Activated naive CD4-positive, alpha-beta T cell treated with anti-CD3 and anti-CD28 coated beads for 36 hours (primary cell): ENCODE measurements around the gene SV2B. TPM values are rescaled to one million over a fixed set of nuclear protein-coding genes. Genes with fewer than 3 reads are reported as not detected.

Source experiments
- CTCF ChIA-PET: fragments of 350-600 bp; sonication (Branson Sonifier 250); formaldehyde crosslinking; loops from one replicate; lab custom pipeline; 2021; ENCODE audit warnings: antibody characterized with exemption; lab: Charles Lee
- DNase-seq: peaks from one replicate; pipeline ENCODE4 v3.0.0-alpha.2; 2020
- H3K27ac Mint-ChIP-seq: one replicate; pipeline ENCODE4 v1.8.0; 2021; ENCODE audit warnings: mild to moderate bottlenecking, mixed read lengths
- H3K27me3 Mint-ChIP-seq: one replicate; pipeline ENCODE4 v1.8.0; 2021; ENCODE audit warnings: low read depth, mixed read lengths
- H3K36me3 Mint-ChIP-seq: one replicate; pipeline ENCODE4 v1.8.0; 2021; ENCODE audit warnings: low read depth, mixed read lengths
- H3K4me1 Mint-ChIP-seq: one replicate; pipeline ENCODE4 v1.8.0; 2021; ENCODE audit warnings: low read depth, mixed read lengths
- H3K4me3 Mint-ChIP-seq: one replicate; pipeline ENCODE4 v1.8.0; 2021; ENCODE audit warnings: mild to moderate bottlenecking, moderate library complexity, mixed read lengths
- H3K9me3 Mint-ChIP-seq: one replicate; pipeline ENCODE4 v1.8.0; 2021; ENCODE audit warnings: mixed read lengths
- intact Hi-C: fragments of 100-400 bp; cut with micrococcal nuclease; formaldehyde crosslinking; loops from one replicate; pipeline ENCODE4 v1.15.1; 2023
- total RNA-seq, 2 experiments: library from RNA; stranded (reverse); gene quantifications; one replicate each; pipeline ENCODE4 v1.2.3, GENCODE V29; 2021

Gene SV2B
- total RNA-seq, 2 experiments from 2014 or later, result 0.07 TPM

DNA sequence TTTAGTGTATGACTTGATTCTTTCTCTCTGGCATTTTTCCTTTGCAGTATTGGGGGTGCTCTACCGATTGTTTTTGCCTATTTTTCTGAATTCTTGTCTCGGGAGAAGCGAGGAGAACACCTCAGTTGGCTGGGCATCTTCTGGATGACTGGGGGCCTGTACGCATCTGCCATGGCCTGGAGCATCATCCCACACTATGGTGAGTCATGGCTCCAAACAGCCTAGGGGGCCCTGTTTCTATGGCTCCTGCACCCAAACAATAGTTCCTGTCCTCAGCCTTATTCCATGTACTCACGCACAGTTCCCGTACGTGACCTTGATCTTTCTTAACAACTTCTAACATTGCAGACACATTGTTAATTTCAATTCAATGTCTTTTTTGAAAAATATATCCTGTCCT lies 152.3 kb downstream of the SV2B start:
- Mint-ChIP-seq H3K4me1 (no peaks in the 10 kb centered on the region), H3K27ac (no peak overlapping the region), H3K4me3 (no peak overlapping the region), H3K27me3 (peaks cover 5% of the 10 kb centered on the region), H3K9me3 (no peaks in the 10 kb centered on the region), H3K36me3 (no peaks in the 10 kb centered on the region)
- no peak for DNase-seq
- CTCF ChIA-PET, result no interaction called here
- intact Hi-C loops, result no loop called here

DNA sequence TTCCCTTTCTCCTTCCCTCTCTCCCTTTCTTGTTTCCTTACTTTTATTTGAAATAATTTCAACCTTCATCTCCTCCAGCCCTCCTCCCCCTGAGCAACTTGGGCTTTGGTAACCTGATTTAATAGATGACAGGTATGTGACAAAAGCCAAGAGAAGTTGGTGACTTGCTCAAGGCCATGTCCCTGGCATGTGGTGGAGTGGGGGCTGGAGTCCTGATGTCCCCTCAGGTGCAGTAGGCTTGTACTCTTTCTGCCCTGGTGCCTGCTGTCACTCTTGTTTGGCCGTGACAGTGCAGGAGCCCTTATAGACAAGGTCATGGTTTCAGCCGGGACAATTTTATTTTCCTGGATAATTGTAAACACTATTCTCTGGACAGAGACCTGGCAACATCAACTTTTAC lies 152.7 kb downstream of the SV2B start:
- peaks cover 5% of the 10 kb centered on the region for H3K27me3 Mint-ChIP-seq
- no peak overlapping the region for H3K4me3 Mint-ChIP-seq
- no peak overlapping the region for H3K27ac Mint-ChIP-seq
- no peaks in the 10 kb centered on the region for H3K4me1 Mint-ChIP-seq
- H3K9me3 Mint-ChIP-seq, result no peaks in the 10 kb centered on the region
- DNase-seq, result no peak
- intact Hi-C loops, result no loop called here
- CTCF ChIA-PET, result interaction anchor here (1.1 kb wide), 1 partner anchor 211 kb away, joined by 4 read pairs; no protein-coding TSS in a partner anchor
- H3K36me3 Mint-ChIP-seq, result no peaks in the 10 kb centered on the region

DNA sequence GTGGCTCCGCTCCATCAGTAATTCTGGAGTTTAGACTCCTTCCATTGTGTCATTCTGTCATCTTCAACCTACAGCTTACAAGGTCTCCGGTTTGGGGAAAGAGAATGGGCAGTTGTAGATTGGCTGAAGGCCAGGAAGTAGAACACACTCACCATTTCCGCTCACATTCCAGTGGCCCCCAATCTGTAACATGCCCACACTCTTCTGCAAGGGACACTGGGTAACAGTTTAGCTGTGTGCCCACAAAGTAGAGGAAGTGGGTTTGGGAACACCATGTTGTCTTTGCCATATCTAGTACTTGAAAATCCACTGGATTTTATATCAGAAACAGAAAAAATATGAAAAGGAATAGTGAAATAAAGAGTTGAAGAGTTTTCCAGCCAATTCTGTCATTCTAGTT lies 153.5 kb downstream of the SV2B start:
- no peaks in the 10 kb centered on the region for H3K9me3 Mint-ChIP-seq
- H3K4me1 Mint-ChIP-seq, result no peaks in the 10 kb centered on the region
- DNase-seq, result no peak
- H3K36me3 Mint-ChIP-seq, result no peaks in the 10 kb centered on the region
- no peak overlapping the region for H3K27ac Mint-ChIP-seq
- CTCF ChIA-PET, result interaction anchor here (1.1 kb wide), 1 partner anchor 212 kb away, joined by 4 read pairs; no protein-coding TSS in a partner anchor
- H3K4me3 Mint-ChIP-seq, result no peak overlapping the region
- H3K27me3 Mint-ChIP-seq, result peaks cover 5% of the 10 kb centered on the region
- intact Hi-C loops, result no loop called here

DNA sequence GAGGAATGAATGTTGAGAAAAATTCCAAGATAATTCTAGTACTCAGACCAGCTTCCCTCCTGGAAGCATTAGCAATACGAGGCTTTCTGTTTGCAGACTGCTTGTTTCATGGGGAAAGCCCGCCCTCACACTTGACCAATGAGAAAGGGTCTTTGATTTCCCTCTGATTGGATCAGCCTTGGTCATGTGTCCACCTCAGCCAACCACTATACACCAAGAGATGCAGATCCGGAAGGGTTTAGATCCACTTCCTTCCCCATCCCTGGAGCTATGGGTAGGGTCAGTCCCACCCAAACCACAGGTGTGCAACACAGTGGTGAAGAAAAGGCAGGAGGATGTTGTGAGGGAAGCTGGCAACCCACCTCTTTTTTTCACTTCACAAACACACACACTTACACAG lies 154.7 kb downstream of the SV2B start:
- no peaks in the 10 kb centered on the region for H3K36me3 Mint-ChIP-seq
- no peak overlapping the region for H3K4me3 Mint-ChIP-seq
- H3K9me3 Mint-ChIP-seq, result no peaks in the 10 kb centered on the region
- no peaks in the 10 kb centered on the region for H3K4me1 Mint-ChIP-seq
- DNase-seq, result no peak
- CTCF ChIA-PET, result interaction anchor here (0.6 to 1.6 kb wide), 3 partner anchors 10 to 222 kb away, joined by 3 to 5 read pairs (median 3); no protein-coding TSS in a partner anchor
- peaks cover 3% of the 10 kb centered on the region for H3K27me3 Mint-ChIP-seq
- no peak overlapping the region for H3K27ac Mint-ChIP-seq
- intact Hi-C loops, result no loop called here

DNA sequence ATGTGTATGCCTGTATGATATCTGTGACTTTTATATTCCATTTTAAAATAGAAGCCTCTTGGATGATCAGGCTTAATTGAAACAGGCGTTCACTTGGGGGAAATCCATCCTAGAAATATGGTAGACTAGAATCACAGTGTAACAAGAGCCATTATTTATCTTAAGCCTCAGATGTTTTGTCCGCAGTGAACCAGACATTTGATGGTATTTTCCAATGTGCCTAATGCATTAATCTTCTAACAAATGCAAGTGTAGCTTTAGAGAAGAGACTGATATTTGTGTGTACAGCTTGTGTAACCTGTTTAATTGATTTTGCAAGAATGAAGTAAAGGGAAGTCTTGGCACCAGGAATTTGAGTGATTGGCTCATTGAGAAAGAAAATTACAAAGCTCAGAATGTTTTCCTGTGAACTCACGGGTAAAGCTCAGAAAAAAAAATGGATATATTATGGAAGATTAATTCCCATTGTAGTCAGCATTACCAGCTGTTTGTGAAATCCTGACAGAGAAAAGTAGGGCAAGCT lies 155.7 kb downstream of the SV2B start:
- CTCF ChIA-PET, result interaction anchor here (1.6 to 3.8 kb wide), 3 partner anchors 8 to 14 kb away, joined by 5 to 17 read pairs (median 6); no protein-coding TSS in a partner anchor
- H3K4me1 Mint-ChIP-seq, result no peaks in the 10 kb centered on the region
- intact Hi-C loops, result no loop called here
- no peak overlapping the region for H3K27ac Mint-ChIP-seq
- no peak for DNase-seq
- peaks cover 3% of the 10 kb centered on the region for H3K27me3 Mint-ChIP-seq
- H3K9me3 Mint-ChIP-seq, result no peaks in the 10 kb centered on the region
- no peak overlapping the region for H3K4me3 Mint-ChIP-seq
- no peaks in the 10 kb centered on the region for H3K36me3 Mint-ChIP-seq

DNA sequence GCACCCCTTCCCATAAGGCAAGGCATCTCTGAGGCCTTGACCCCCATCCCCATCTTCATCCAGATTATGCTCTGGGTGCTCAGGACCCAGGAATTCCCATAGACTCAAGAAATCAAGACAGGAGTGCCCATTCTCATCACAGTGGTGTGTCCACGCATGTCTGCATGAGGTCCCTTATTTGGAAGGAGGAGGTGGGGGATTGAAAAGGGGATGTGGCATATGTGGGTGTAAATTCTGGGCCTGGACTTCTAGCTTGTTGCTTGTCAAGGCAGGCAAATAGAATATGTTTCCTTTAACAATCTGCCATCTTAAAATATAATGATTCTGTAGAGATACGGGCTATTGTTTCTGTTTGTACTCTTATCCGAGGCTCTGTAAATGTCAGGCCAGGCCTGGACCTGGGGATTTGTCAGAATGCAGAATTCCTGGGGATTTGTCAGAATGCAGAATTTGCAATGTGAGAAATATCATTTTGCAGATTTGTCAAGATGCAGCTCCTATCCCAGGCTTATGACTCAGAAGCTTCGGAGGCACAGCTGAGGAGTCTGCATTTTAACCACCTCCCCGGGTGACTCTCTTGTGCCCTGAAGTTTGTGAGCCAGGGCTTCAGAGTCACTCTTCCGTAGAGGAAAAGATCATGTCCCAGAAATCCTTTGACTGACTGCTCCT lies 157.8 kb downstream of the SV2B start:
- H3K9me3 Mint-ChIP-seq, result no peaks in the 10 kb centered on the region
- no peak for DNase-seq
- H3K4me1 Mint-ChIP-seq, result no peaks in the 10 kb centered on the region
- H3K27ac Mint-ChIP-seq, result no peak overlapping the region
- no peaks in the 10 kb centered on the region for H3K36me3 Mint-ChIP-seq
- CTCF ChIA-PET, result interaction anchor here (0.9 to 3.8 kb wide), 3 partner anchors 11 to 14 kb away, joined by 4 to 17 read pairs (median 16); no protein-coding TSS in a partner anchor
- H3K4me3 Mint-ChIP-seq, result no peak overlapping the region
- intact Hi-C loops, result no loop called here
- peaks cover 3% of the 10 kb centered on the region for H3K27me3 Mint-ChIP-seq

DNA sequence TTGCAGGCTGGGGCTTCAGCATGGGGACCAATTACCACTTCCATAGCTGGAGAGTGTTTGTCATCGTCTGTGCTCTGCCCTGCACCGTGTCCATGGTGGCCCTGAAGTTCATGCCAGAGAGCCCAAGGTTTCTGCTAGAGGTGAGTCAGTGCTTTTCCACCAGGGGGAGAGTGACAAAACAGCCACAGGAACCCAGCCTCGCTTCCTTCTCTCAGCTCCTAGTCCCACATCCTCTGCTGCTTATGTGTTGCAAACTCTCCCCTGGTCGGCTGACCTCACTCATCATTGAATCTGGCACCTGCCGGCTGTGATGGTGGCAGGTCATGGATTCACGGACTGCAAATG lies 158.3 kb downstream of the SV2B start:
- peak; percentile 10 for DNase-seq
- no peaks in the 10 kb centered on the region for H3K9me3 Mint-ChIP-seq
- CTCF ChIA-PET, result interaction anchor here (0.9 to 3.8 kb wide), 4 partner anchors 11 to 203 kb away, joined by 3 to 17 read pairs (median 10); no protein-coding TSS in a partner anchor
- intact Hi-C loops, result no loop called here
- H3K27ac Mint-ChIP-seq, result no peak overlapping the region
- peaks cover 3% of the 10 kb centered on the region for H3K27me3 Mint-ChIP-seq
- H3K4me1 Mint-ChIP-seq, result no peaks in the 10 kb centered on the region
- no peaks in the 10 kb centered on the region for H3K36me3 Mint-ChIP-seq
- no peak overlapping the region for H3K4me3 Mint-ChIP-seq

DNA sequence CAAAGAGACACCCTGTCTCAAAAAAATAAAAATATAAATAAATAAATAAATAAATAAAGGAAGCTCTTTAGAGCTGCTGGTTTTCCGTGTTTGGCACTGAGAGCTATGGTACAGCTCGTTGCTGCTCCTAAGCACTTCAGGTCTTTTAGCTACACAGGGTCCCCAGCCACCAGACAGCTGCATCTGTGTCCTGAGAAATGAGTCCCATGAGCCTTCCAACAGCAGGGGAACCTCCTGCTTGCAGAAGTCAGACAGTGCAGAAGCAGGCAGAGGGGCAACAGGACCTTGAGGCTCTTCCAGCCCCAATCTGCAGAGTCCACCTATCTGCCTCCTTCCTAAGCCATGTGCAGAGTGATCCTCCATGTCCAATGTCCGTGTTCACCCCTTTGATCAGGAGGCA lies 159.0 kb downstream of the SV2B start:
- CTCF ChIA-PET, result interaction anchor here (1.0 to 3.8 kb wide), 3 partner anchors 10 to 204 kb away, joined by 3 to 17 read pairs (median 16); no protein-coding TSS in a partner anchor
- no peaks in the 10 kb centered on the region for H3K36me3 Mint-ChIP-seq

DNA sequence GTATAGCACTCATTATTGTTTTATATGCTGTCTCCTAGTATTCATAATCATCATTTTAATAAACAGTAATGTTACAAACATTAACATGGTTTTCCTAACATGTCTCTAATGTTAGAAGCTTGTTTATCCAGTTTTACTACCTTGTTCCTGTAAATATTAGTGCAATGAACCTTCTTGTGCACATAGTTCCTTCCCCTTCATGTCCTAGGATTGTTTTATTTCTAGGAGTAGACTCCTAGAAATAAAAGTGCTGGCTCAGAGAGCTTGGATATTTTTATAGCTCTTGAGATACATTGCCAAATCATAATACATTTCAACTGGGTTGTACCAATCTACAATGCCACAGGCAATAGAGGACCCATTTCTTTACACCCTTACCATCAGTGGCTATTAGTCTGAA lies 161.3 kb downstream of the SV2B start:
- no peak for DNase-seq
- intact Hi-C loops, result no loop called here
- Mint-ChIP-seq H3K4me1 (no peaks in the 10 kb centered on the region), H3K27ac (no peak overlapping the region), H3K27me3 (no peaks in the 10 kb centered on the region), H3K36me3 (no peaks in the 10 kb centered on the region), H3K4me3 (no peak overlapping the region), H3K9me3 (no peaks in the 10 kb centered on the region)
- CTCF ChIA-PET, result interaction anchor here (1.4 to 2.6 kb wide), 2 partner anchors 10 to 205 kb away, joined by 6 to 12 read pairs; no protein-coding TSS in a partner anchor

More for the DNA sequence above, 159.0 kb downstream of the SV2B start:
- DNase-seq, result no peak
- Mint-ChIP-seq H3K9me3 (no peaks in the 10 kb centered on the region), H3K4me1 (no peaks in the 10 kb centered on the region), H3K4me3 (no peak overlapping the region), H3K27ac (no peak overlapping the region), H3K27me3 (peaks cover 3% of the 10 kb centered on the region)
- intact Hi-C loops, result no loop called here

DNA sequence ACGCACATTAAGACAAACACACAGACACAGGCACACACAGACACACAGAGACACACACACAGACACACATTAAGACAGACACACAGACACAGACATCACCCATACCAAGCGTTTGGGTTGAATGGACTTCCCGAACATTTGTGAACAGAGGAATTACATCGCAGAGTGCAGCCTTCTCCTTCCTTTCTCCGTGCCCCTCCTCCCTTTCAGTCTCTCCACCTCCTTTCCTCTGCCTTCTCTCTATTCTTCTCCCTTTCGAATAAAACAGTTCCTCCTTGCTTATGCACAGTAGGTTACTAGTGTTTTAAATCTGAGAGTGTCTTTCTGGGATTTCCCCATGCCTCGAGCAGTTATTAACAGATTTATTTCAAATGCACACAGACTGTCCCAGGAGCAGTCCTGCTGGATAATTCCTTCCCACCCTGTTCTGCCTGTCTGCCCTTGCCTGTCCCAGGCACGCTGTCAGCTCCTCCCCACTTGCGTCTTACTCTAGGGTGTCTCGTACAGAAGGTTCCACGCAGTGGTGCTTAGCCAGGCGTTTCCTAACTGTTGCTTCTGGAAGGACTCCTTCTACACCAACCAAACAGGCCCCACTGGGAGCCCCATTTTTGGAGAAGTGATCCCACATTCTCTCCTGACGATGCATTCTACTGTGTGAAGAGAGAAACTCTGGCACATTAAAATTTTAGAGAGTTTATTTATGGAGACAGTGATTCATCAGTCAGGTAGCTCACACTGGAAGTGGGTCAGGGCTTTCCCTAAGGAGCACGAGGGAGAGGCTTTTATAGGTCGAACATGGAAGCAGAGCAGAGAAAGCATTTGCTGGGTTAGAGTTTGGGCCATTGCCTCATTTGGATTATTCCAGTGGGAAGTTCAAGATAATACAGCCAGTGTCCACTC lies 163.8 kb downstream of the SV2B start:
- H3K27me3 Mint-ChIP-seq, result no peaks in the 10 kb centered on the region
- DNase-seq, result no peak
- H3K27ac Mint-ChIP-seq, result no peak overlapping the region
- no peaks in the 10 kb centered on the region for H3K36me3 Mint-ChIP-seq
- intact Hi-C loops, result no loop called here
- H3K4me3 Mint-ChIP-seq, result no peak overlapping the region
- H3K4me1 Mint-ChIP-seq, result no peaks in the 10 kb centered on the region
- no peaks in the 10 kb centered on the region for H3K9me3 Mint-ChIP-seq
- CTCF ChIA-PET, result interaction anchor here (1.0 kb wide), 1 partner anchor 214 kb away, joined by 3 read pairs; no protein-coding TSS in a partner anchor

DNA sequence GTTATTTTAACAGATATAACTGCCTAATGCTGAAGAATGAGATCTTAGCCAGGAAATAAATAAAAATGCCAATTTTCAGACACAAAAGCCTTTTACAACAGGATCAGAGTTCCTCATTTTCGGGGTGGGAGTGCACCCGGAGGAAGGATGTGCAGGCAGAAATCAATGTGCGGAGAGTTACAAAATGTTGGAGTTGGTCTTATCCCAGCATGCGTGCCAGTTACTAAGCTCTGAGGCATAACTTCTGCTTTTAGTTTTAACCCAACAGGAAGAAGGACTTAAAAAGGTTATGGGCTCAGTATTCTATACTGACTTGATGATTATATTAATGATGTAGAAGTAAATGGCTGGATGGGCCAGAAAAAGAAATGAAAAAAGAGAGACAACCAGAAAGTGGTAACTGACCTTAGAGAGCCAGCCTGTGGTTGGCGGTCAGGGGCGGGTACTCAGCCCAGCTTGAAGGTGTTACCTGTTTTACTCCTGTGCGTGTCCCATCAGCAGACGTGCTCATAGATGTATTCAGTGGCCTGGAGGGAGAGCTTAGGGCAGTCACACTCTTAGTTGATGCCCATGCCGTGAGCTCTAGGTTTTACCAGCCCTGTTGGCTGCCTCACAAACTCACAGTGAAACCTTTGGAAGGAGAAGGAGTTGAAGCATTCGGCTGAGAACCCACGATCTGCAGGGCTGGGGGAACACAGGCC lies 164.7 kb downstream of the SV2B start:
- H3K4me1 Mint-ChIP-seq, result no peaks in the 10 kb centered on the region
- no peaks in the 10 kb centered on the region for H3K9me3 Mint-ChIP-seq
- CTCF ChIA-PET, result interaction anchor here (1.0 to 1.2 kb wide), 2 partner anchors 209 to 215 kb away, joined by 3 to 7 read pairs; no protein-coding TSS in a partner anchor
- intact Hi-C loops, result no loop called here
- no peaks in the 10 kb centered on the region for H3K36me3 Mint-ChIP-seq
- no peak overlapping the region for H3K4me3 Mint-ChIP-seq
- no peaks in the 10 kb centered on the region for H3K27me3 Mint-ChIP-seq
- DNase-seq, result no peak
- H3K27ac Mint-ChIP-seq, result no peak overlapping the region
